Stimulated activated naive CD4-positive, alpha-beta T cell treated with Interleukin-2 at 50 U/mL for 16 hours (primary cell): ENCODE results near the gene CDH18.

Experiments used
- DNase-seq: peaks from one replicate; lab custom pipeline; 2025; lab: John Stamatoyannopoulos, UW

CDH18 gene

DNA sequence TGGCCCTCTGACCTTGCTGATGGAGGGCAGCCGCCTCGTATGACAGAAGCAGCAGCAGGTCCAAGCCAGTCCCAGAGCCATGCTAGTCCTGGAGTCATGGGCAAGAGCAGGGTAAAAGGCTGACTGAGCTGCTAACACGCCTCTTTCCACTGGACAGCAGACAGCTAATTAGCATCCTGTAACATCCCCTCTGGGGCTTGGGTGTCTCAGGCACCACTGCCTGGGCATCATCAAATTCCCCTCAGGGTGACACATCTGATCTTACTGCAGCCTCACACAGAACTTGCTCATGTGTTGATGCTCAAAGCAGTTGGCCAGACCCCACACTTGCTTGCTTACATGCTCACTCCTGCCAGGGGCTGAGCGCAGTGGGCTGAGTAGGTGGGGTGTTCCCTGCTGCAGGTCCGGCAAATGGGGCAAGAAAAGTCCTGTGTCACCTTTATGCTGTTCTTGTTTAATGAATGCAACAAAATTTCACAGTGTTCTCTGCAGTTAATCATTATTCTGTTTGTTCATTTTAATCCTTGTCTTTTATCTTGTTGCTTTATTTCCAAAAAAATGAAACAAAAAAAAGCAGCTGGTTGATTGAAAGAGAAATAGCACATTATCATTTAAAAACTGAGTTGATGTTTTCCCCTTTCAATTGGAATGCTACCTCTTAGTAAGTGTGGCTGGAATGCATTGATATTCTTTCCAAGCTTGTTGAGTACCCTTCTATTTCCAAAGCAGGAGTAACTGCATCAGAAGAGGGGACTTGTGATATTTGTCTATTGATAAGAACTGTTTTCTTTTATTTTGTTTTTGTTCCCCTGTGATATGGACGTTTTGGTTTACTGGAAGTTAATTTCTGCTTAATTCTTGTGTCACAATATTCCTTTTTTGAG, 254.1 kb downstream of the CDH18 start:
- no peak for DNase-seq

DNA sequence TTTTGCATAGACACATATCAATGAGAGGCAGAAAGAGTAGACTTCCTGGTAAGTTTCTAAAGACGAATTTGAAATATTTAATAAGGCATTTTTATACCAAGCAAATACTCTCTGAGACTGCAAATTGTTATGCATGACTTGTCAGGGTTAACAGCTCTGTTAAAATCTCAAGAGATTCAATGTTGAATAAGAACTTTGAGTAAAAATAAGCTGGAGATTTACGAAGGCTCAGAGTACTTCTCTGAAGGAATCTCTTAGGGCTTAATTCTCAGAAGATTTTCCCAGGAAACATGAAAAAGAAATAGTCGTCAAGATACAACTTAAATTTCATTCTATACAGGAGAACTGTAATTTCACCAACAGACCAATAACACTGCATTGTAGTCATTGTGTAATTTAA, 259.4 kb downstream of the CDH18 start:
- DNase-seq = no peak

DNA sequence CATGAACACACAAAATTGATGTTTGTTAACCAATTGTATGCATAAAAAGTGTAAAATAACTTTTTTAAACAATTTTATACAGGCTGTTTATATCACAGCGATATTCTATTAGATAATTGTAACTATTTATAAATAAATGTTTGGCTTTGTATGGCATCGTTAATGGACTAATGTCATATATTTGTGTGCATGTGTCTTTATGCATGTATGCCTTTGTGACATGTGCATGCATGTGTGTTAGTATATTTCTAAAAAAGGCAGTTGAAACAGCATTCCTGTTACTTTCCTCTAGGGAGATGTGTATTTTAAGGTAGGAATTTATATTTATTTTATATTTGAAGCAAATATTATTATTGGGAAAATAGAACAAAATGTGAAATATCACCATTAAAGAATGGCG, 268.9 kb downstream of the CDH18 start:
- DNase-seq = no peak

DNA sequence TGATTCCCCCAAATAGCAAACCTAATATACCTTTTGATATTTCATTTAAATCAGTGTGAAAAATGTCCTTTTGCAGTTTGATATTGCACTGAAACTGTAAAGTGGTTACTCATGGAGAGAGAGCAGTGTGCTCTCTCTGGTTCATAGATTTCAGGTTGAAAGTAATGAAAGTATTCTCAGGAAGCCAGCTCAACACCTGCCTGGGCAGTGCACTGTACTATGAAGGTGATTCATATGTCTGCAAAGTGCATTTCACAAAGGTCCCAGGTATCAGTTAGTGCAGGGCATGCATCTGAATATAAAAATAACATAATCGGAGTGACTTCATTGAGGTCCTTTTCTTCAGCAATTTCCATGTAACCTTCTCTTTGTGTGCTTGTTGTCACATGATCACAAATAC, 274.3 kb downstream of the CDH18 start:
- DNase-seq = no peak

DNA sequence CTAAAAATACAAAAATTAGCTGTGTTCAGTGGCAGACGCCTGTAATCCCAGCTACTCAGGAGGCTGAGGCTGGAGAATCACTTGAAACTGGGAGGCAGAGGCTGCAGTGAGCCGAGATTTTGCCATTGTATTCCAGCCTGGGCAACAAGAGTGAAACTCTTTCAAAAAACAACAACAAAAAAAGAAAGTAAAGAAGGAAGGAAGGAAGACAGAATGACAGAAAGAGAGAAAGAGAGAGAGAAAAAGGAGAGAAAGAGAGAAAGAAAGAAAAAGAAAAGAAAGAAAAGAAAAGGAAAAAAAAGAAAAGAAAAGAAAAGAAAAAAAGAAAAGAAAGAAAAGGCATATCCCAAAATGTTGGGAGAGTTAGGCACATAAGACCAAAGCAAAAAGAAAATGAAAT, 278.6 kb downstream of the CDH18 start:
- no peak for DNase-seq

DNA sequence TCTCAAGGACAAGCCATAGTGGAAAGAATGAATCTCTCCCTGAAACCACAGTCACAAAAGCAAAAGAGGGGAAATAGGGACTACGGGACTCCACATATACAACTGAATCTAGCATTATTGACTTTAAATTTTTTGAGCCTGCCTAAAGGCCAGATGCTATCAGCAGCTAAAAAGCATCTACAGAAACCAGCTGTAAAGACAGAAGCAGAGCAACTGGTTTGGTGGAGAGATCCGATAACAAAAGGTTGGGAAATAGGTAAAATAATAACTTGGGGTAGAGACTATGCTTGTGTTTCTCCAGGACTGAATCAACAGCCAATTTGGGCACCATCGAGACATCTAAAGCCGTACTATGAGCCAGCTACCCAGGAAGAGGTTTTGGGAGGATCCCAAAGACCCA, 281.2 kb downstream of the CDH18 start:
- DNase-seq = no peak

DNA sequence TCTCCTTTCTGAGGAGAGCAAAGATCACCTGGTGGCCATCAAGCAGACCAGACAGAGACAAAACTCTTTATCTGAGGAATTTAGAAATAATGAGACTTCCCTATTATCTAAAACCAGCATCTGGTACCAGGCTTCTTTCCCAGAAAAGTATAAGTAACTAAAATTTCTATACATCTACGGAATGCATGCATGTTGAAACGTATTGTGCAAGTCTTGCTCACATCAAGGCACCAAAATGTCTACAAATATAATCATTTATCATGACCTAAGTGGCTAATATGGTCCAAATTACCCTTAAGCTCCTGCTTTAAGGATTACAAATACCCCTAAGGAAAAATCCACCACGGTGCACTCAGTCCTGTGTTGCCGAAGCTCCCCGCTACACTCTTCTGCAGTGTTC, 286.3 kb downstream of the CDH18 start:
- no peak for DNase-seq

DNA sequence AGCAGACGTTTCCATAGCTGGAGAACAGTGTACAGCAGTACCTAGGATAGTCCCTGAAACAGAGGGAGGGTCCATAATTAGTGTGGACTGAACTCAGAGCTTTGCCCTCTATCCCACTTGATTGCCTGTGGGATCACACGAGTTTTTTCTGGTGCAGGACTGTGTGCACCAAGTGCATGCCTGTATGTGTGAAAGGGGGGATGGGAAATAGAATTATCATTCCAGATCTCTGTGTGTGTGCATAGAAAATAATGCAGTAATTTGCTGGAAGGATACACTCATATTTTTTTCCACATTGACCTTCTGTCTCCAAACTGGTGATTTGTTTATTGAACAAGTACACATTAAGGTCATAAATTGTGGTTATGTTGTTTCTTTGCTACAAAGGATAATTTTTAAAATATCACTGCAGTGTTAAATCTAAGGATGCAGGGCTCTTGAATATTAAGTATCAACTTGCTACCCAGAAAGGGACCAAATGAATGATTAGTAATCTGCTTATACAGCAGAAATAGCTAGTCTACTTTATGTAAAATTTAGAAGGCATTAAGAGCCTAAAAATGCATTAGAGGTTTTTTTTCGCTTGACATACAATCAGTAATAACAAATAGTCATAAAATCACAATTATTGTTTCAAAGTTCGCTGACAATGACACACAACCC, 292.9 kb downstream of the CDH18 start:
- no peak for DNase-seq

DNA sequence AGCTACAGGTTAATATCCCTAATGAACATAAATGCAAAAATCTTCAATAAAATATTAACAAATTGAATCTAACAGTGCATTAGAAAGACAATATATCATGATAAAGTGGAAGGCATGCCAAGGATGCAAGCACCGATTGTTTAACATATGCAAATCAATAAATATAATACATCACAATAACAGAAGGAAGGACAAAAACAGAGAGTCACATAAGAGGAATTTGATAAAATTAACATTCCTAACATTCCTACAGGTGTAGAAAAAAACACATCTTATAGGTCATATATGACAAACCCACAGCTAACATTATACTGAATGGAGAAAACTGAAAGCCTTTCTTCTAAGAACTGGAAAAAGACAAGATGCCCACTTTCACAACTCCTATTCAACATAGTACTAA, 297.0 kb downstream of the CDH18 start:
- DNase-seq = no peak

DNA sequence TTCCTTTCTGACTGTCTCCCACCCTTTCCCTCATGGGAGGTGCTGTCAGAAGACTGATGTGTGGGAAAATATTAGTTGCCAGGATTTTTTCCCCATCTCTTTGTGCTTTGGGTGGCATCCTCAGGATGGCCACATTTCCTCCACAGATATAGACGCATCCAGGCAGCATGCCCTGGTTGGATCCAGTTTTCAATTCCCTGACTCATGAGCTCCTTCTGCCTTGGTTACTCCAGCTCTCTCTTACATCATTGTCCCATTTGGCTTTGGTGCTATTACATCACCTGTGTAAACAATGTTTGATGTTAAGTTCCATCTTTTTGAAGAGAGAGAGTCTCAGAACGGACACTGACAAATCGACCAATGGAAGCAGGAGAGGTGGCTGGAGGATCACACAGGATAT, 302.5 kb downstream of the CDH18 start:
- DNase-seq = no peak

DNA sequence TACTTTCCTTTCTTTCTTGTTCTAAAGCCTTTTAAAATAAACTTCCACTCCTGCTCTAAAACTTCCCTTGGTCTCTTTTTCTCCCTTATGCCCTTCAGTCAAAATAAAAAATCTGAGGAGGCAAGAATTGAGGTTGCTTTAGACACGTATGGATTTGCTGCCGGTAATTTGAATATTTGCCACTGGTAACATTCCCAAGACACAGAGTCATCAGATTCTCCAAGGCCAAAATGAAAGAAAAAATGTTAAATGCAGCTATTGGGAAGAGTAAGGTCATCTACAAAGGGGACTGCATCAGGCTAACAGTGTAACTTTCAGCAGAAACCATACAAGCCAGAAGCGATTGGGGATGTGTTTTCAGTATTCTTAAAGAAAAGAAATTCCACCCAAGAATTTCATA, 311.1 kb downstream of the CDH18 start:
- DNase-seq = no peak

DNA sequence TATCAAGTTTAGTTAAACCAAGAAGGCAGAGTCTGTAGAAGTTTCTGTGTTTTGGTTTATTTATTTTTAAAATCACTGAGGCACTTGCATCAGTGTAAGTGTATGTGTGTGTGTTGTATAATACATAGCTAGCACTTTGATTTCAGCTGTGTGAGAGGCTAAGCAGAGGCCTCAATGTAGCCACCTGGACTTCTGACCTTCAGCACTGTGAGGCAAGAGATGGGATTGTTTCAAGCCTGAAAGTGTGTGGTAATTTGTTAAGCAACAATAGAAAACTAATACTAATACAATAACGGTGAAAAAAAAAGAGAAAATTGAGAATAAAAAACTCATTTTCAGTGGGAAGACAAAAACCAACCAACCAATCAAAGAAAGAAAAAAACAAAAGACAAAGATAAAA, 327.3 kb downstream of the CDH18 start:
- no peak for DNase-seq

DNA sequence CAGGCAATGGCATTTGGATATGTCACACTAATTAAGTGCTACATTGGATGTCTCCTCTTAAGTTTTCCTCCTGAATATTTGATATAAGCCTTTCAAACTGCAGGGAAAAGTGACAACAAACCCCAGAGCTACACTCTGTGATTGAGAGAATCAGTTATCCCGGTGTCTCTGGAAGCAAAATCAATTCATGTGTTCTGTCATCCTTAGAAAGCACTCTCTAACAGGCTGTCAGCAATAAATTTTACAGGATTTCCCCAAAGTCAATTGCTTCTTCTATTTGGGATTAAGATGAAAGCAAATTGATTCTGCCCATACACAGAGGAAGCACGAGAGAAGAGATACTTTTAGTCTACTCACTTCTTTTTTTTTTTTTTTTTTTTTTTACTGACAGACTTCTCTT, 332.4 kb downstream of the CDH18 start:
- DNase-seq = no peak

DNA sequence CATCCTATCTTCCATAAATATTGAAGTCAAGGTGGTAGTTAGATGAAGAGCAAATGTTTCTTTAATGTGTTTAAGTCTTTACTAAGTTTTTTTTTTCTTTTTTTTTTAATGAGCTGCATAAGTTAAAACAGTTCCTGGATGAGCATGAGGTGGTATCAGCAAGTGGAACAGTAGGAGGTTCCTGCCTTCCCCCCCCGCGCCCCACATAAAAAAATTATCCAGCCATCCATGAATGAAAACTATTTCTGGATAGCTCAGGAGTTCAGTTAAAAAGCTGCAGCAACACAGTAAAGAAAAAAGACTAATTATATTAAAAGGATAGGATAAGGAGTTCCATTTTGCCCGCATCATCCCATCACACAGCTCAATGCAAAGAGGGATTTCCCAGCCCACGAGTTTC, 349.5 kb downstream of the CDH18 start:
- no peak for DNase-seq

DNA sequence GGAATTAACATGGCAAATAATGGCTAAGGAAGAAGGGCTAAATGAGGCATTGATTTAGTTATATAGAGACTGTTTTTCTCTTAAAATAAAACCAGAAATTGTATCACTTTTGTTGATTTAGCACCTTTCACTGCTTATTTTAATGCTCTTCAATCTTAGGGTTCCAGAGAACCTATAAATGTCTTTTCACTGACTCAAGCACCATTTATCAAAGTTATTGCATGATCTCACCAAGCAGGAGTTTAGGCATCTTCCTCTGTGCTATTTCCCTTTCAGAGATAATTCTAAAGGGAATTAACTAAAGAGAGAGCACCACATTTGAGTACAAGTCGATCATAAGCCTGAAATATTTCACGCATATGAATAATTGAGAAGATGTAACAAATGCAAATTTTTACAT, 357.1 kb downstream of the CDH18 start:
- DNase-seq = no peak

DNA sequence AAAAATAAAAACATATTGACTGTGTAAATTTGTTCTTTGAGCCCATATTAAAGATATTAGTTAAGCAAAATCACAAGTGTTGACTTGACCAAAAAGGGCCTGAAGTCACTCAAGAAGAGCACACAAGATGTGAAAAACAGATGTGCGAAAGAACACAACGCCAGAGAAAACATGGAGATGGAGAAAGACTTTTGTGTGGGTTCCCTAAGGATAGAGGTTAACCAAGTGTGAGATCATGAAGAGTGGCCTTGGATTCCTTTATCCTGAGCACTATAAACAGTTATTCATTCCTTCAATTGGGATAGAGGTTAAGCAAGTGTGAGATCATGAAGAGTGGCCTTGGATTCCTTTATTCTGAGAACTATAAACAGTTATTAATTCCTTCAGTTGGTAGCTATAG, 361.8 kb downstream of the CDH18 start:
- no peak for DNase-seq

DNA sequence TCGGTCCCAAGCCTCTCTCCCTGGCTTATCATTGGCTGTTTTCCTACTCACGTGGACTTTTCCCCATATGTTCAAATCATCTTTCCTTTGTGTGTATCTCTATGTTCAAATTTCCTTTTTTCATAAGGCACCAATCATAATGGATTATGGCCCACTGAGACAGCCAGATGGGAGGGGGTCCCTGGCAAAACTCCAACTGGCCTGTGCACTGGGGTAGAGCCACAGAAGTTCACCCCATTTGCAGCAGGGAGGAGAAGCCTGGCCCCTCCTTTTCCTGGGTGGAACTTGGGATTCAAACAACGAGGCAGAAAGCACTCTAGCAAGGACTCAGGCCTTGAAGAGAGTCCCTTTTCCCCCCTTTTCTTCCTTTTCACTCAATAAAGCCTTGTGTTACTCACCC, 362.4 kb downstream of the CDH18 start:
- no peak for DNase-seq

DNA sequence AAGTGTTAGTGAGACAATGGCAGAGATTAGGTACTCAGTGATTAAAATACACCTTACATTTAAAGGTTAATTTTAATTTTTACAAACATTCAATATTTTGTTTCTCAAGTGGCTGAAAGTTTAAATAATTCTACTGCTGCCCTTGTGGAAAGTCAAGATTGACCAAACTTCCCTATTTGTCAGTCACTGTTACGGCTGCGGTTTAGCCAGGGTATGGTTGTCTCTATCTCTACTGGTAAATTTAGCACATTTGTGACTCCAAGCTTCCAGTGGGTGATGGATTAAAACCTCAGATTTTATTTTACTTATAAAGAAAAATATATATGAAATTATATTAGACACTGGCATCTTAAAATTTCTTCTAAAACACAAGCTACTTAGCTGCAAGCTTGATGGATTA, 368.4 kb downstream of the CDH18 start:
- no peak for DNase-seq

DNA sequence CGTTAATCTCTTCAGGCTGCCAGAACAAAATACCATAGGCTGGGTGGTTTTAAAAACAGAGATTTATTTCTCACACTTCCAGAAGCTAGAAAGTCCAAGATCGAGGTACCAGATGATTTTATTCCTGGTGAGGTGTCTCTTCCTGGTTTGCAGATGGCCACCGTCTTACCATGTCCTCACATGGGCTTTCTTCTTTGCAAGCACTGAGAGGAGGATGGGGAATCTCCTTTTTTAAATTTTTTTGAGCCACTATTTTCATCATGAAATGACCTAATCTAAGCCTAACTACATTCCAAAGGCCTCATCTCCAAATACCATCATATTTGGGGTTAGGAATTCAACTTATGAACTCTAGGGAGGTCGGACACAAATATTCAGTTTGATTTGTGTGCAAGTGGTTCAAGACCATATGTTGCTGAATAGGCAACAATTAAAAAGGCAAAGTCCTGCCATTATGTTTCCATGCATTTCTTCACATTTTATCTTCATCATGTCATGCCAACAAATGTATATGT, 371.2 kb downstream of the CDH18 start:
- DNase-seq = no peak

DNA sequence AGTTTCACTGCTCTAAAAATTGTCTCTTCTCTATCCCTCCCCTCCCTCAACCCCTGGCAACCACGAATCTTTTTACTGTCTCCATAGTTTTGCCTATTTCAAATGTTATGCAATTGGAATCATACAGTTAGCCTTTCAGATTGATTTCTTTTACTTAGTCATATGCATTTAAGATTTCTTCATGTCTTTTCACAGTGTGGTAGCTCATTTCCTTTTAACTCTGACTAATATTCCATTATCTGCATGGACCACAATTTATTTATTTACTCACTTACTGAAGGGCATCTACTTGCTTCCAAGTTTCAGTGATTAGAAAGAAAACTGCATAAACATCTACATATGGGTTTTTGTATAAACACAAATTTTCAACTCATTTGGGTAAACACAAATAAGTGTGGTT, 372.3 kb downstream of the CDH18 start:
- no peak for DNase-seq

DNA sequence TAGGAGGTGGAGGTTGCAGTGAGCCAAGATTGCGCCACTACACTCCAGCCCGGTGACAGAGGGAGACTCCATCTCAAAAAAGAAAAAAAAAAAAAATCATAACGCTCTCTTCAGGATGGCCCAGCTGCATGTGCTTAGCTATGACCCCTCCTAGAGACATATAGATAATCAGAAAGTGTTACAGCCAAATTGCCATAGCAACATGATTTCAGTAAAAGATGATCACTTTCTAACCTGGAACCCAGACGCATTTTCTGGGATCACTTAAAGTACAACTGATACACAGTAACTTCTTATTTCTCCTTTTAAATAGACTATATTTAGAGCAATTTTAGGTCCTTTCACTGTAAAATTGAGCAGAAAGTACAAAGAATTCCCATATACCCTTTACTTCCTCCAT, 372.9 kb downstream of the CDH18 start:
- DNase-seq = no peak

DNA sequence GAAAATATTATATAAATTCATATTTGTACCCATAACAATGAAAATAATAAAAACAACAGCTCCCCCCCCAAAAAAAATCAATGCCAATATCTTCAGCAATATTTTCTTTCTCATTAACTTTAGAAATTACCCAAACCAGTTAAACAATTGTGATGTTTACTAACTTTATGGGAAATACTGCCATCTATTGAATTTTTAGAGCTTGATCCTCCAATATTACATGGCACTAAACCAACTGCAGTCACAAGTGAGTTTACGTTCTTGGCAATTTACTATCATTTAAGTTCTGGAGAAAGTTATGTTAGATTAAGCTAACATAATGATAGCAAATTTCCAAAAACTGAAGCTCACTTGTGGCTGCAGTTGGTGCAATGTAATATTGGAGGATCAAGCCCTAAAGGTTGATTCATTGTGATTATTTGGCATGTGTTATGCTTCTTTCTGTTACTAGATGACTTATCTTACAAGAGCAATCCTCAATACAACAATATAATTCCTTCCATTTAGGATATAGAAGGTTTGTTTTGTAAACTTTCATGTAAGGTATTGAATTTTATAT, 379.5 kb downstream of the CDH18 start:
- no peak for DNase-seq

DNA sequence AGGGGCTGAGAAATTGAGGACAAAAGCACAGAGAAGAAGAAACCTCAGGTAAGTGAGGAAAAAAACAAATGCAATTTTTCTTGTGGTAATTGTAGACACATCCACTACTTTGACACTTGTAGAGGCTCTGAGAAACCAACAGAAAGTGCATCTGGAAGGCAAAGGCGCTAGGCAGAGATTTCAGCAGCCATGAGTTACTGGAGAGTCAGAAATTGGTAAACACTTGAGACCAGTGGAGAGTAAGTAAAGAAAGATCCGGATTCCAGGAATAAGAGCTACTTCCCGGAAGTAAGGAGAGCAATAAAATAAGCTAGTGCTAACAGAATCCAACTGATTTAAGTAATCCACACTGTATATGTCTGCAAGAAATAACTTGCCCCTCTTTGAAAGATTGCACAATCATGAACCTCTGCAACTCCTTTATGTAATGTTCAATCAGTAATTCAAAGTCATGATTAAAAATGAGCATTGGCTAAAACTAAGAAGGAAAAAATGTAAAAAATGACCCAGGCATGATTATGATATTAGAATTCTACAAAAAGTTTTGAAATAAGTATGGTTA, 382.1 kb downstream of the CDH18 start:
- no peak for DNase-seq
